OCI-LY1 (cell line): ENCODE measurements around the gene EEFSEC.

Experiments used
- H2AFZ ChIP-seq: fragments of 200-600 bp; sonication (generic), shearing (Covaris generic); 2 replicates; pipeline ENCODE4 v1.6.0; 2014; ENCODE audit warnings: antibody characterized with exemption, mild to moderate bottlenecking, low read length
- H3F3A ChIP-seq: fragments of 200-600 bp; sonication (generic), shearing (Covaris generic); 2 replicates; pipeline ENCODE4 v1.6.0; 2014; ENCODE audit warnings: mild to moderate bottlenecking, antibody characterized with exemption, low read length, moderate library complexity; ENCODE audit not compliant: insufficient read depth
- H3K27ac ChIP-seq: fragments of 200-600 bp; sonication (generic); 2 replicates; pipeline ENCODE4 v1.5.1; 2014; ENCODE audit warnings: low read length, mixed run types, mild to moderate bottlenecking, low read depth; ENCODE audit not compliant: poor library complexity, severe bottlenecking
- H3K27me3 ChIP-seq: fragments of 200-600 bp; sonication (generic); 2 replicates; pipeline ENCODE4 v1.6.0; 2014; ENCODE audit warnings: antibody characterized with exemption, mild to moderate bottlenecking, low read length, moderate library complexity; ENCODE audit not compliant: insufficient read depth
- H3K36me3 ChIP-seq: fragments of 200-600 bp; sonication (generic); 2 replicates; pipeline ENCODE4 v1.6.1; 2014; ENCODE audit warnings: mild to moderate bottlenecking, antibody characterized with exemption, low read length, moderate library complexity, mixed read lengths; ENCODE audit not compliant: insufficient read depth
- H3K4me1 ChIP-seq: fragments of 200-600 bp; sonication (generic); 2 replicates; pipeline ENCODE4 v1.5.1; 2014; ENCODE audit warnings: mild to moderate bottlenecking, low read length, moderate library complexity; ENCODE audit not compliant: insufficient read depth, severe bottlenecking
- H3K4me2 ChIP-seq: fragments of 200-600 bp; sonication (generic), shearing (Covaris generic); 2 replicates; pipeline ENCODE4 v1.6.1; 2014; ENCODE audit warnings: low read length
- H3K4me3 ChIP-seq: fragments of 200-600 bp; sonication (generic); 2 replicates; pipeline ENCODE4 v1.5.1; 2014; ENCODE audit warnings: low read length, low read depth, mild to moderate bottlenecking, mixed read lengths; ENCODE audit not compliant: poor library complexity, severe bottlenecking
- H3K79me2 ChIP-seq: fragments of 200-600 bp; shearing (Covaris generic); 2 replicates; pipeline ENCODE4 v1.6.1; 2016; ENCODE audit warnings: mixed run types, low read length, mixed read lengths; ENCODE audit not compliant: insufficient read depth
- H3K9ac ChIP-seq: fragments of 200-600 bp; sonication (generic), shearing (Covaris generic); 2 replicates; pipeline ENCODE4 v1.6.1; 2014; ENCODE audit warnings: mild to moderate bottlenecking, low read length, mixed read lengths
- H3K9me2 ChIP-seq: fragments of 200-600 bp; sonication (generic), shearing (Covaris generic); 2 replicates; pipeline ENCODE4 v1.6.1; 2014; ENCODE audit warnings: low read depth, mild to moderate bottlenecking, low read length, mixed read lengths
- H3K9me3 ChIP-seq: fragments of 200-600 bp; shearing (Covaris generic); 2 replicates; pipeline ENCODE4 v1.6.1; 2014; ENCODE audit warnings: low read length, mixed read lengths
- H4K20me1 ChIP-seq: fragments of 200-600 bp; sonication (generic), shearing (Covaris generic); 2 replicates; pipeline ENCODE4 v1.6.0; 2016; ENCODE audit warnings: mild to moderate bottlenecking, low read length; ENCODE audit not compliant: insufficient read depth
- EZH2 ChIP-seq: fragments of 200-600 bp; sonication (generic), shearing (Covaris generic); IDR thresholded peaks from 2 replicates; pipeline ENCODE4 v1.8.0; 2017; ENCODE audit warnings: borderline replicate concordance, mixed run types, mild to moderate bottlenecking, antibody characterized with exemption, low read length, moderate library complexity, mixed read lengths
- TF ChIP-seq, protein P1 (sequence below): fragments of 200-600 bp; sonication (generic), shearing (Covaris generic); IDR thresholded peaks from 2 replicates; pipeline ENCODE4 v1.5.1; 2017; ENCODE audit warnings: mild to moderate bottlenecking, antibody characterized with exemption, low read length, moderate library complexity, mixed read lengths

Gene EEFSEC

DNA sequence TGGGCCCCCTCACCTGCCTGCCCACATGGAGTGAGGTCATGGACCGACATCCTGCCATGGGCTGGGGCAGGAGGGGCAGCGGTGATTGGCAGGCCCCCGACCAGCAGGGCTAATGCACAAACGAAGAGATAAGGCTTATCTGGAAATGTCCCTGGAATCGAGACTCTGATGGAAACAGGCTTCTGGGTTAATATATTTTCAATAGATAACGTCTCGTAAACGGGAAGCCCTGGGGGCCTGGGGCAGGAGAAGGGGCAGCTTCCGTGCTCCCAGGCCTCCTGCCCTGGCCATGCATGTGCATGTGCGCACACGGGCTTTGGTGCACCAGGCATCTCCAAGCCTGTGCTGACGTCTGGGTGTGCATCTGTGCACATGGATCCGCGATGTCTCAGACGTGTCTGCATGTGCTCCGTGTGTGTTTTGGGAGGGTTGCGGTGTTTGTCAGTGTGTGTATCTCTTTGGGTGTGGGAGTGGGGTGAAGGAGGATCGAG lies 258.3 kb downstream of the EEFSEC start:
- H3K4me1 ChIP-seq: no peaks in the 10 kb centered on the region
- H3K36me3 ChIP-seq: no peaks in the 10 kb centered on the region
- H4K20me1 ChIP-seq: no peaks in the 10 kb centered on the region
- no peaks in the 10 kb centered on the region for H3K9me3 ChIP-seq
- no peaks in the 10 kb centered on the region for H3K79me2 ChIP-seq
- H3K27ac ChIP-seq: no peak overlapping the region
- TF ChIP-seq EZH2: no peak
- TF ChIP-seq, protein P1, sequence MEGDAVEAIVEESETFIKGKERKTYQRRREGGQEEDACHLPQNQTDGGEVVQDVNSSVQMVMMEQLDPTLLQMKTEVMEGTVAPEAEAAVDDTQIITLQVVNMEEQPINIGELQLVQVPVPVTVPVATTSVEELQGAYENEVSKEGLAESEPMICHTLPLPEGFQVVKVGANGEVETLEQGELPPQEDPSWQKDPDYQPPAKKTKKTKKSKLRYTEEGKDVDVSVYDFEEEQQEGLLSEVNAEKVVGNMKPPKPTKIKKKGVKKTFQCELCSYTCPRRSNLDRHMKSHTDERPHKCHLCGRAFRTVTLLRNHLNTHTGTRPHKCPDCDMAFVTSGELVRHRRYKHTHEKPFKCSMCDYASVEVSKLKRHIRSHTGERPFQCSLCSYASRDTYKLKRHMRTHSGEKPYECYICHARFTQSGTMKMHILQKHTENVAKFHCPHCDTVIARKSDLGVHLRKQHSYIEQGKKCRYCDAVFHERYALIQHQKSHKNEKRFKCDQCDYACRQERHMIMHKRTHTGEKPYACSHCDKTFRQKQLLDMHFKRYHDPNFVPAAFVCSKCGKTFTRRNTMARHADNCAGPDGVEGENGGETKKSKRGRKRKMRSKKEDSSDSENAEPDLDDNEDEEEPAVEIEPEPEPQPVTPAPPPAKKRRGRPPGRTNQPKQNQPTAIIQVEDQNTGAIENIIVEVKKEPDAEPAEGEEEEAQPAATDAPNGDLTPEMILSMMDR: no peak
- H3K9ac ChIP-seq: no peak overlapping the region
- H3F3A ChIP-seq: no peaks in the 10 kb centered on the region
- H3K27me3 ChIP-seq: no peaks in the 10 kb centered on the region
- no peak overlapping the region for H3K4me2 ChIP-seq
- no peak overlapping the region for H3K4me3 ChIP-seq
- no peak overlapping the region for H2AFZ ChIP-seq
- H3K9me2 ChIP-seq: no peaks in the 10 kb centered on the region

DNA sequence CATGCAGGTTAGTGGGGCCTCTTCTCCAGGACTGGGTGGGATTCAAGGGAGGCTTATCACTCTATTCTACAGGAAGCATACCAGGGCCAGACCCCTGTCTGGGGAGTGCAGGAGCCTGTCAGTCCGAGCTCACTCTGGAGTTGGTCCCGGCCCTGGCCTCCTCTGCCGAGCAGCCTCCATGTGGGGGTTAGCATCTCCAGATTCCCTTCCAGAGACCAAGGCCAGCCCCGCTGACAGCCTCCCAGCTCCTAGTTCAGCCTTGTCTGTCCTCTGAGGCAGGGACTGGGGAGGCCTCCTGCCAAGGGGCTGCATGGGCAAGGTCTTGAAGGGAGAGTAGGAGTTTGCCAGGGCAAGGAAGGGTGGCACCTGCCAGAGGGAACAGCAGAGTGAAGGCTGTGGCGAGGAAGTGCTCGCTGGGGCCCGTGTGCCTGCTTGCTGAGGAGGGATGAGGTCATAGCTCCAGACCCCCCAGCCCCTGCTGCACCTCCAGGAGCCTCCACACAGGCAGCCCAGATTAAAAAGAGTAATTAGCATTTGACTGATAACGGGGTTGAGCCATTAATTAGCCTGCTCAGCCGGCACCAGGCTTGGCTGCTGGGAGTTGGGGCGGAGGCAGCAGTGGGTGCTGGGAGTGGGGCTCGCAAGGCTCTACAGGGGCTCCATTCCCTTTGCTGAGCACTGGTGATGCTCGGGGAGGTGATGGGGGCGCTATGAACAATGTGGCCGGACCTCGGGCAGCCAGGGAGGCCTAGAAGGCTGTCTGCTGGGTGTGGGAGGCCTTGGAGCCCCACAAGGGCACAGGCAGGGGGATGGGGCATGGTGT lies 259.1 kb downstream of the EEFSEC start:
- Histone ChIP-seq H3K9me3 (no peaks in the 10 kb centered on the region), H3K4me2 (no peak overlapping the region), H3K27ac (no peak overlapping the region), H2AFZ (no peak overlapping the region), H3K27me3 (no peaks in the 10 kb centered on the region), H3K9me2 (no peaks in the 10 kb centered on the region), H3K4me1 (no peaks in the 10 kb centered on the region), H3F3A (no peaks in the 10 kb centered on the region), H3K79me2 (no peaks in the 10 kb centered on the region), H3K9ac (no peak overlapping the region), H4K20me1 (no peaks in the 10 kb centered on the region), H3K4me3 (no peak overlapping the region), H3K36me3 (no peaks in the 10 kb centered on the region)
- TF ChIP-seq, protein P1: no peak
- no peak for TF ChIP-seq EZH2

DNA sequence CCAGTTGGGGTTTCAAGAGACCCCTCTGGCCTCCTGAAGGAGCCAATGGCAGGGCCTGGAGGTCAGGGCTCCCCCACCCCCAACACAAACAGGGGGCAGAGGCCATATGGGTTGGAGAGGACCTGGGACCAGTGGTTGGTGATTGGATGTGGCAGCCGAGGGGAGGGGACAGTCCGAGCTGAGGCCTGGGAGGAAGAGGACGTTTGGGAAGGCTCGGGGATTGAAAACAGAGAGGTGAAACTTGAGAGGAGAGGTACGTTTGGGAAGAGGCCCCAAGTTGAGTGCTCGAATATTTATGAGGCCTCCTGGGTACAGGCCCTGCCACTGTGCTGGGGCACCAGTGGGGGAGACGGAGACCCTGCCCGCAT lies 259.7 kb downstream of the EEFSEC start:
- no peak overlapping the region for H2AFZ ChIP-seq
- H3K9me2 ChIP-seq: no peaks in the 10 kb centered on the region
- no peaks in the 10 kb centered on the region for H3K9me3 ChIP-seq
- H3K36me3 ChIP-seq: no peaks in the 10 kb centered on the region
- H3K79me2 ChIP-seq: no peaks in the 10 kb centered on the region
- no peak overlapping the region for H3K4me2 ChIP-seq
- no peak overlapping the region for H3K9ac ChIP-seq
- no peaks in the 10 kb centered on the region for H3K4me1 ChIP-seq
- H4K20me1 ChIP-seq: no peaks in the 10 kb centered on the region
- H3K4me3 ChIP-seq: no peak overlapping the region
- no peak overlapping the region for H3K27ac ChIP-seq
- TF ChIP-seq, protein P1: no peak
- no peak for TF ChIP-seq EZH2
- H3K27me3 ChIP-seq: no peaks in the 10 kb centered on the region
- H3F3A ChIP-seq: no peaks in the 10 kb centered on the region
